ENCODE measurements around the gene ANKRD39. TPM values are rescaled to one million over a fixed set of nuclear protein-coding genes. Genes with fewer than 3 reads are reported as not detected.

ANKRD39 gene
- total and polyA plus RNA-seq, 2 donors (not counting 1 experiment from before 2014, with no cell fraction given): 14.8 to 19.3 TPM

DNA sequence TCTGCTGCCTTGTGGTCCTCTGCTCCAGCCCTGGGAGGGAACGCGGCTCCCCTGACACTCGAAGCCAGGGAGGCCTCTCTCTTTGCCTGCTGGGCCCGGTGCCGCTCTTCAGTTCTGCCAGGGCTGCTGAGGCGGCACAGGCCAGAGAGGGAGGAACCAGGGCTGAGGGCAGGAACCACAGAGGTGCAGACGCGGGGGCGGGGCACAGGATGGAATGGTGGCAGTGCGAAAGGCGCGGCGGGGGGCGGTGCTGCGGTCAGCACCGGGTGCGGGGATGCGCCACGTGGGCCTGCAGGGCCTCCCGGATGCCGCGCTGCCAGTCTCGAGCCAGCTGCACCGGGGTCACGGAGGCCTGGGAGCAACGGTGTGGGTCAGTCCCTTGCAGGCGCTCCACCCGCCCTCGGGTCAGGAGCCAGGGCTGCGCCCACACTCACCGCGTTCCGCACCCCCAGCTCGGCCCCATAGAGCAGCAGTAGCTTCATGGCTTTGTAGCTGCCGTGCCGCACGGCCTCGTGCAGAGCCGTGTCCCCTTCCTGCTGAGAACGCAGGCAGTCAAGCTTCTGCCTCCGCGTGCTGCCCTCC is 18.4 kb downstream of the ANKRD39 start:
- H3K27me3 Mint-ChIP-seq: no peaks in the 10 kb centered on the region
- no peaks in the 10 kb centered on the region for H3K9me3 ChIP-seq (ENCODE audit: control extremely low read depth in 1 of 3, control insufficient read depth in 2 of 3, insufficient read depth in 1 of 3, low read length in 2 of 3)
- ChIA-PET POLR2A (interaction anchor here (1.4 to 2.4 kb wide), 2 partner anchors 18 to 23 kb away, joined by 6 to 8 read pairs; partner anchors contain the start of genes ANKRD39 and CNNM3), CTCF (interaction anchor here (0.8 to 1.7 kb wide), 5 partner anchors 18 to 111 kb away, joined by 3 to 11 read pairs (median 4); partner anchors contain the start of genes ANKRD39 and CNNM3)
- H3K79me2 ChIP-seq (ENCODE audit: control insufficient read depth, insufficient read depth, low read length): no peaks in the 10 kb centered on the region
- no peaks in the 10 kb centered on the region for H4K20me1 ChIP-seq (ENCODE audit: control insufficient read depth, insufficient read depth, low read length, poor library complexity, severe bottlenecking)
- peak; percentile 87 for DNase-seq
- no peaks in the 10 kb centered on the region for H3K9me3 Mint-ChIP-seq (ENCODE audit: insufficient read depth)
- H3K36me3 ChIP-seq (replicated peaks in 1 of 2; ENCODE audit: control extremely low read depth in 1 of 2, control insufficient read depth in 1 of 2, extremely low read depth in 1 of 2, insufficient read depth in 2 of 2, low read length in 1 of 2): peaks cover 0 to 18% of the 10 kb centered on the region in 2 experiments
- peak overlapping the region; percentile 55 for H3K9ac ChIP-seq (ENCODE audit: low read length)
- H3K4me1 Mint-ChIP-seq: peaks cover 18% of the 10 kb centered on the region
- intact Hi-C loops (cut with micrococcal nuclease): loop anchor here (1.0 kb wide), 1 partner anchor 18 kb away; no protein-coding TSS in a partner anchor
- H3K4me3 ChIP-seq (ENCODE audit: control extremely low read depth in 1 of 5, extremely low read depth in 1 of 5, insufficient read depth in 1 of 5, low read depth in 2 of 5, low read length in 4 of 5): peak overlapping the region in 4 of 5 experiments; percentile 34 to 51 (median 47)
- peaks cover 10 to 18% of the 10 kb centered on the region in 2 donors for H3K4me1 ChIP-seq (ENCODE audit: control insufficient read depth in 2 of 2, insufficient read depth in 2 of 2, low read length in 2 of 2)
- H3K27ac ChIP-seq (ENCODE audit: low read length in 2 of 2): peak overlapping the region in 1 of 2 donors; percentile 42
- peak overlapping the region; percentile 70 for H2AFZ ChIP-seq (ENCODE audit: insufficient read depth, low read depth, low read length, poor library complexity, severe bottlenecking)
- peak; percentile 98 for ATAC-seq (ENCODE audit: low read depth)
- H3K4me2 ChIP-seq (replicated peaks; ENCODE audit: low read depth, low read length, poor library complexity, severe bottlenecking): peak overlapping the region; percentile 80
- TF ChIP-seq, protein P1, sequence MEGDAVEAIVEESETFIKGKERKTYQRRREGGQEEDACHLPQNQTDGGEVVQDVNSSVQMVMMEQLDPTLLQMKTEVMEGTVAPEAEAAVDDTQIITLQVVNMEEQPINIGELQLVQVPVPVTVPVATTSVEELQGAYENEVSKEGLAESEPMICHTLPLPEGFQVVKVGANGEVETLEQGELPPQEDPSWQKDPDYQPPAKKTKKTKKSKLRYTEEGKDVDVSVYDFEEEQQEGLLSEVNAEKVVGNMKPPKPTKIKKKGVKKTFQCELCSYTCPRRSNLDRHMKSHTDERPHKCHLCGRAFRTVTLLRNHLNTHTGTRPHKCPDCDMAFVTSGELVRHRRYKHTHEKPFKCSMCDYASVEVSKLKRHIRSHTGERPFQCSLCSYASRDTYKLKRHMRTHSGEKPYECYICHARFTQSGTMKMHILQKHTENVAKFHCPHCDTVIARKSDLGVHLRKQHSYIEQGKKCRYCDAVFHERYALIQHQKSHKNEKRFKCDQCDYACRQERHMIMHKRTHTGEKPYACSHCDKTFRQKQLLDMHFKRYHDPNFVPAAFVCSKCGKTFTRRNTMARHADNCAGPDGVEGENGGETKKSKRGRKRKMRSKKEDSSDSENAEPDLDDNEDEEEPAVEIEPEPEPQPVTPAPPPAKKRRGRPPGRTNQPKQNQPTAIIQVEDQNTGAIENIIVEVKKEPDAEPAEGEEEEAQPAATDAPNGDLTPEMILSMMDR (IDR thresholded peaks at IDR 0.05): no peak
- TF ChIP-seq EZH2 (IDR thresholded peaks at IDR 0.05; ENCODE audit: borderline replicate concordance, insufficient read depth, low read depth, low read length, poor library complexity, severe bottlenecking): no peak
- no peaks in the 10 kb centered on the region for H3K27me3 ChIP-seq (replicated peaks in 1 of 4; ENCODE audit: control extremely low read depth in 1 of 4, control insufficient read depth in 3 of 4, insufficient read depth in 4 of 4, low read length in 3 of 4)
- WGBS (ENCODE audit: insufficient coverage): 8% methylated on average over 42 of the region's 42 CpGs
- peak overlapping the region; percentile 77 for H3K27ac Mint-ChIP-seq
- H3K4me3 Mint-ChIP-seq: peak overlapping the region; percentile 82

All from B cell (primary cell).